WTC11 (cell line): ENCODE data around the gene NDUFS6. TPM values are rescaled to one million over a fixed set of nuclear protein-coding genes. Genes with fewer than 3 reads are reported as not detected.

ENCODE experiments used
- ATAC-seq: fragments of 200-7000 bp; cut with Tn5 transposase; 2 replicates; pipeline ENCODE4 v1.10.0; 2021; ENCODE audit warnings: mild to moderate bottlenecking, moderate library complexity
- CTCF ChIA-PET: fragments of 300-600 bp; sonication (Branson Sonifier 250); formaldehyde crosslinking; loops from one replicate; lab custom pipeline; 2021; ENCODE audit warnings: antibody characterized with exemption; lab: Charles Lee
- POLR2A ChIA-PET: fragments of 350-600 bp; sonication (Branson Sonifier 250); formaldehyde crosslinking; loops from one replicate; lab custom pipeline; 2021; ENCODE audit warnings: antibody characterized with exemption; lab: Charles Lee
- DNase-seq: peaks from one replicate; pipeline ENCODE4 v3.0.0; 2021; ENCODE audit warnings: low spot score
- H3K27ac Mint-ChIP-seq: 2 replicates; pipeline ENCODE4 v1.8.0; 2021; ENCODE audit warnings: mixed read lengths
- H3K27me3 Mint-ChIP-seq: 2 replicates; pipeline ENCODE4 v1.8.0; 2021; ENCODE audit warnings: low read depth, mild to moderate bottlenecking, moderate library complexity, mixed read lengths
- H3K36me3 Mint-ChIP-seq: 2 replicates; pipeline ENCODE4 v1.8.0; 2021; ENCODE audit warnings: mixed read lengths
- H3K4me1 Mint-ChIP-seq: 2 replicates; pipeline ENCODE4 v1.8.0; 2022; ENCODE audit warnings: mixed read lengths
- H3K4me3 Mint-ChIP-seq: 2 replicates; pipeline ENCODE4 v1.8.0; 2021; ENCODE audit warnings: mild to moderate bottlenecking, moderate library complexity, mixed read lengths
- H3K9me3 Mint-ChIP-seq: 2 replicates; pipeline ENCODE4 v1.8.0; 2021; ENCODE audit warnings: mixed read lengths
- ATF1 ChIP-seq: sonication (generic); formaldehyde crosslinking; IDR thresholded peaks from 2 replicates; pipeline ENCODE4 v1.8.1; 2023; ENCODE audit warnings: mild to moderate bottlenecking, moderate library complexity, missing genetic modification reagents
- EMX1 ChIP-seq: fragments of 250-450 bp; sonication (Bioruptor Pico); IDR thresholded peaks from 2 replicates; pipeline ENCODE4 v1.8.0; 2021; ENCODE audit warnings: mild to moderate bottlenecking
- GABPB1 ChIP-seq: sonication (generic); formaldehyde crosslinking; IDR thresholded peaks from 2 replicates; pipeline ENCODE4 v1.8.1; 2023; ENCODE audit warnings: mild to moderate bottlenecking, missing genetic modification reagents
- GRHL2 ChIP-seq: fragments of 250-450 bp; sonication (Bioruptor Pico); IDR thresholded peaks from 2 replicates; pipeline ENCODE4 v1.8.0; 2022; ENCODE audit warnings: mild to moderate bottlenecking, moderate library complexity; ENCODE audit not compliant: insufficient replicate concordance, severe bottlenecking
- GTF2I ChIP-seq: fragments of 250-450 bp; sonication (Bioruptor Pico); conservative IDR thresholded peaks from 2 replicates; pipeline ENCODE4 v1.4.0; 2021; ENCODE audit warnings: mild to moderate bottlenecking
- JUN ChIP-seq: sonication (generic); formaldehyde crosslinking; IDR thresholded peaks from 2 replicates; pipeline ENCODE4 v1.8.0; 2023; ENCODE audit warnings: mild to moderate bottlenecking, missing genetic modification reagents
- MYBL2 ChIP-seq: sonication (generic); formaldehyde crosslinking; IDR thresholded peaks from 2 replicates; pipeline ENCODE4 v1.8.1; 2023; ENCODE audit warnings: mild to moderate bottlenecking, moderate library complexity, missing genetic modification reagents
- NR1H2 ChIP-seq: sonication (generic); formaldehyde crosslinking; IDR thresholded peaks from 2 replicates; pipeline ENCODE4 v1.9.0; 2021; ENCODE audit warnings: mild to moderate bottlenecking, moderate library complexity, missing genetic modification reagents
- OVOL2 ChIP-seq: fragments of 250-450 bp; sonication (Bioruptor Pico); IDR thresholded peaks from 2 replicates; pipeline ENCODE4 v1.9.0; 2021; ENCODE audit warnings: mild to moderate bottlenecking, borderline replicate concordance
- RORB ChIP-seq: fragments of 250-450 bp; sonication (Bioruptor Pico); IDR thresholded peaks from 2 replicates; pipeline ENCODE4 v1.9.0; 2021; ENCODE audit warnings: mild to moderate bottlenecking
- SMAD3 ChIP-seq: sonication (generic); formaldehyde crosslinking; IDR thresholded peaks from 2 replicates; pipeline ENCODE4 v1.8.0; 2022; ENCODE audit warnings: missing genetic modification reagents, mild to moderate bottlenecking, borderline replicate concordance
- SP1 ChIP-seq: sonication (generic); formaldehyde crosslinking; conservative IDR thresholded peaks from 2 replicates; pipeline ENCODE4 v1.8.1; 2022; ENCODE audit warnings: missing genetic modification reagents
- TCF7 ChIP-seq: sonication (generic); formaldehyde crosslinking; IDR thresholded peaks from 2 replicates; pipeline ENCODE4 v1.8.0; 2022; ENCODE audit warnings: mild to moderate bottlenecking, low read depth, missing genetic modification reagents, moderate library complexity
- ZNF121 ChIP-seq: sonication (generic); formaldehyde crosslinking; IDR thresholded peaks from 2 replicates; pipeline ENCODE4 v1.8.0; 2023; ENCODE audit warnings: missing genetic modification reagents
- ZNF219 ChIP-seq: sonication (generic); formaldehyde crosslinking; IDR thresholded peaks from 2 replicates; pipeline ENCODE4 v1.8.0; 2023; ENCODE audit warnings: missing genetic modification reagents, mild to moderate bottlenecking, borderline replicate concordance
- ZNF416 ChIP-seq: fragments of 250-450 bp; sonication (Bioruptor Pico); IDR thresholded peaks from 2 replicates; pipeline ENCODE4 v1.9.0; 2021; ENCODE audit warnings: mild to moderate bottlenecking, inconsistent platforms
- total RNA-seq: library from RNA; stranded (reverse); gene quantifications from 3 replicates; pipeline ENCODE4 v1.2.3, GENCODE V29; 2021
- TF ChIP-seq, protein P1 (sequence below): sonication (generic); formaldehyde crosslinking; IDR thresholded peaks from 2 replicates; pipeline ENCODE4 v1.8.0; 2022; ENCODE audit warnings: mild to moderate bottlenecking, missing genetic modification reagents
- TF ChIP-seq, protein P2 (sequence below): sonication (generic); formaldehyde crosslinking; IDR thresholded peaks from 2 replicates; pipeline ENCODE4 v1.8.0; 2022; ENCODE audit warnings: mild to moderate bottlenecking, missing genetic modification reagents
- TF ChIP-seq, protein P3 (sequence below): sonication (generic); formaldehyde crosslinking; IDR thresholded peaks from 2 replicates; pipeline ENCODE4 v1.8.0; 2023; ENCODE audit warnings: missing genetic modification reagents
- TF ChIP-seq, protein P4 (sequence below): fragments of 250-450 bp; sonication (Bioruptor Pico); IDR thresholded peaks from 2 replicates; pipeline ENCODE4 v1.9.0; 2021; ENCODE audit warnings: mild to moderate bottlenecking
- TF ChIP-seq, protein P5 (sequence below): sonication (generic); formaldehyde crosslinking; IDR thresholded peaks from 2 replicates; pipeline ENCODE4 v1.8.1; 2023; ENCODE audit warnings: mild to moderate bottlenecking, missing genetic modification reagents, borderline replicate concordance
- TF ChIP-seq, protein P6 (sequence below): sonication (generic); formaldehyde crosslinking; IDR thresholded peaks from 2 replicates; pipeline ENCODE4 v1.8.1; 2022; ENCODE audit warnings: missing genetic modification reagents, borderline replicate concordance

The NDUFS6 gene
- total RNA-seq, 1 experiment from 2014 or later: 84.3 TPM

DNA sequence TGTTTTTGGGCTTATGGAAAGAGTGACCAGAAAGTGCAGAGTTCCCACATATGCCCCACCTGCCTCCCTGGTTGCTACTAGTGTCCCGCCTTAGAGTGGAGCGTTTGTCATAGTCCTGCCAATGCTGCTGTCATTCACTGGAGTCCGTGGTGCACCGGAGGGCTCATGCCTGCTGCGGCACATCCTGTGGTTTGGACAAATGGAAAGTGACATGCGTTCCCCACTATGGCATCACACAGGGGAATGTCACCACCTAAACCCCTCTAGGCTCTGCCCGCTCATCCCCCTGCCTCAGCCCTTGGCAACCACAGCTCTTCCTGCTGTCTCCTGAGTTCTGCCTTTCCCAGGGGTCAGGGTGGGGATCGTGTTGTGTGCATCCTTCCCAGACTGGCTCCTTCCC is 52.3 kb downstream of the NDUFS6 start:
- no peak for DNase-seq
- peaks cover 24% of the 10 kb centered on the region for H3K4me1 Mint-ChIP-seq
- H3K27ac Mint-ChIP-seq: no peak overlapping the region
- H3K4me3 Mint-ChIP-seq: no peak overlapping the region
- POLR2A ChIA-PET: no interaction called here
- H3K36me3 Mint-ChIP-seq: no peaks in the 10 kb centered on the region
- H3K9me3 Mint-ChIP-seq: no peaks in the 10 kb centered on the region
- H3K27me3 Mint-ChIP-seq: peaks cover 56% of the 10 kb centered on the region
- CTCF ChIA-PET: no interaction called here
- TF ChIP-seq ATF1 (CRISPR knock-in tag) (no peak), JUN (CRISPR knock-in tag) (no peak), ZNF416 (CRISPR knock-in tag) (no peak)
- ATAC-seq: no peak

DNA sequence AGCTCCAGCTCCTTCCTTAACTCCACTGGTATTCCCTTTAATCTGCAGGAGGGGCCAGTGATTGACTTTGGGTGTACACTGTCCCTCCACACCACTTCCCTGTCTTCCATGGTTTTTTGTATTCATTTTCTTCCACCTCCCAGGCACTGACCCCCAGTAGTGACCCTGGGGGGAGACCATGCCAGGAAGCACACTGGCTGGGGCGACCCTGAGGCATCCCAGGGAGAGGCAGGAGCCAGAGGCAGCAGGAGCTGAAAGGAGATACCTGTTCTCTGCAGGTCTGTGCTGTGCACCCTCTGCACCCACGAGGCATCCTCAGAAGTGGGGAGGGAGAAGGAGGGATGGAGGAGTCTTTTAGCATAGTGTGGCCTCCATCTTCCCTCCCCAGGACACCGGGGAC is 53.9 kb downstream of the NDUFS6 start:
- Mint-ChIP-seq H3K4me3 (no peak overlapping the region), H3K4me1 (peaks cover 21% of the 10 kb centered on the region), H3K36me3 (no peaks in the 10 kb centered on the region), H3K27me3 (peaks cover 41% of the 10 kb centered on the region), H3K9me3 (no peaks in the 10 kb centered on the region), H3K27ac (no peak overlapping the region)
- ChIA-PET POLR2A (no interaction called here), CTCF (no interaction called here)
- ATAC-seq (no peak), DNase-seq (no peak)
- TF ChIP-seq ZNF121 (CRISPR knock-in tag): no peak
- TF ChIP-seq ZNF219 (CRISPR knock-in tag): no peak
- no peak for TF ChIP-seq GABPB1
- TF ChIP-seq RORB: no peak
- TF ChIP-seq, protein P1, sequence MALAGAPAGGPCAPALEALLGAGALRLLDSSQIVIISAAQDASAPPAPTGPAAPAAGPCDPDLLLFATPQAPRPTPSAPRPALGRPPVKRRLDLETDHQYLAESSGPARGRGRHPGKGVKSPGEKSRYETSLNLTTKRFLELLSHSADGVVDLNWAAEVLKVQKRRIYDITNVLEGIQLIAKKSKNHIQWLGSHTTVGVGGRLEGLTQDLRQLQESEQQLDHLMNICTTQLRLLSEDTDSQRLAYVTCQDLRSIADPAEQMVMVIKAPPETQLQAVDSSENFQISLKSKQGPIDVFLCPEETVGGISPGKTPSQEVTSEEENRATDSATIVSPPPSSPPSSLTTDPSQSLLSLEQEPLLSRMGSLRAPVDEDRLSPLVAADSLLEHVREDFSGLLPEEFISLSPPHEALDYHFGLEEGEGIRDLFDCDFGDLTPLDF (CRISPR knock-in tag): no peak
- no peak for TF ChIP-seq MYBL2 (CRISPR knock-in tag)
- TF ChIP-seq SP1 (CRISPR knock-in tag): no peak
- no peak for TF ChIP-seq ZNF416 (CRISPR knock-in tag)
- no peak for TF ChIP-seq GRHL2
- no peak for TF ChIP-seq JUN (CRISPR knock-in tag)
- TF ChIP-seq, protein P2, sequence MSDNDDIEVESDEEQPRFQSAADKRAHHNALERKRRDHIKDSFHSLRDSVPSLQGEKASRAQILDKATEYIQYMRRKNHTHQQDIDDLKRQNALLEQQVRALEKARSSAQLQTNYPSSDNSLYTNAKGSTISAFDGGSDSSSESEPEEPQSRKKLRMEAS (CRISPR knock-in tag): no peak
- TF ChIP-seq, protein P3, sequence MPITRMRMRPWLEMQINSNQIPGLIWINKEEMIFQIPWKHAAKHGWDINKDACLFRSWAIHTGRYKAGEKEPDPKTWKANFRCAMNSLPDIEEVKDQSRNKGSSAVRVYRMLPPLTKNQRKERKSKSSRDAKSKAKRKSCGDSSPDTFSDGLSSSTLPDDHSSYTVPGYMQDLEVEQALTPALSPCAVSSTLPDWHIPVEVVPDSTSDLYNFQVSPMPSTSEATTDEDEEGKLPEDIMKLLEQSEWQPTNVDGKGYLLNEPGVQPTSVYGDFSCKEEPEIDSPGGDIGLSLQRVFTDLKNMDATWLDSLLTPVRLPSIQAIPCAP (CRISPR knock-in tag): no peak
- no peak for TF ChIP-seq SMAD3 (CRISPR knock-in tag)
- no peak for TF ChIP-seq TCF7 (CRISPR knock-in tag)

DNA sequence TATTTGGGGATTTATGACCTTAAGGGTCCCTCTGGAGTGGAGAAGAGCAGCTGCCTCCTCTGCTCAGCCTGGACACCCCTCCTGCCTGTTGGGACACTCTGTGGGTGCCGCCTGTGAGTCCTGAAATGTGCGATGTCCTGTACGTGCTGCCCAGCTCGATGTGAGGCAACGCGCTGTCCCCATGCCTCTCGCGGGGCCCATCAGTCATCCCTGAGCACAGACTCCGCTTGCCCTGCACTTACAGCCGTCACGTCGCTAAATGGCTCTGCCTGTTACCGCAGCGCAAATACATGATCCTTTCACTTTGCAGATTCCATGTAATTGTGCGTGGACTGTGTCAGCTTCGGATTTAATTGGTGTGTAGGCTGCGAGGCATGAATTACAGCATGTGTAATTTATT is 54.4 kb downstream of the NDUFS6 start:
- peaks cover 16% of the 10 kb centered on the region for H3K4me1 Mint-ChIP-seq
- H3K27me3 Mint-ChIP-seq: peaks cover 36% of the 10 kb centered on the region
- ChIA-PET POLR2A (no interaction called here), CTCF (no interaction called here)
- H3K36me3 Mint-ChIP-seq: no peaks in the 10 kb centered on the region
- ATAC-seq (no peak), DNase-seq (no peak)
- no peak overlapping the region for H3K27ac Mint-ChIP-seq
- H3K4me3 Mint-ChIP-seq: no peak overlapping the region
- H3K9me3 Mint-ChIP-seq: no peaks in the 10 kb centered on the region
- TF ChIP-seq EMX1 (no peak), ATF1 (CRISPR knock-in tag) (no peak), OVOL2 (CRISPR knock-in tag) (no peak), GTF2I (CRISPR knock-in tag) (no peak), NR1H2 (CRISPR knock-in tag) (no peak), JUN (CRISPR knock-in tag) (no peak)
- TF ChIP-seq, protein P4, sequence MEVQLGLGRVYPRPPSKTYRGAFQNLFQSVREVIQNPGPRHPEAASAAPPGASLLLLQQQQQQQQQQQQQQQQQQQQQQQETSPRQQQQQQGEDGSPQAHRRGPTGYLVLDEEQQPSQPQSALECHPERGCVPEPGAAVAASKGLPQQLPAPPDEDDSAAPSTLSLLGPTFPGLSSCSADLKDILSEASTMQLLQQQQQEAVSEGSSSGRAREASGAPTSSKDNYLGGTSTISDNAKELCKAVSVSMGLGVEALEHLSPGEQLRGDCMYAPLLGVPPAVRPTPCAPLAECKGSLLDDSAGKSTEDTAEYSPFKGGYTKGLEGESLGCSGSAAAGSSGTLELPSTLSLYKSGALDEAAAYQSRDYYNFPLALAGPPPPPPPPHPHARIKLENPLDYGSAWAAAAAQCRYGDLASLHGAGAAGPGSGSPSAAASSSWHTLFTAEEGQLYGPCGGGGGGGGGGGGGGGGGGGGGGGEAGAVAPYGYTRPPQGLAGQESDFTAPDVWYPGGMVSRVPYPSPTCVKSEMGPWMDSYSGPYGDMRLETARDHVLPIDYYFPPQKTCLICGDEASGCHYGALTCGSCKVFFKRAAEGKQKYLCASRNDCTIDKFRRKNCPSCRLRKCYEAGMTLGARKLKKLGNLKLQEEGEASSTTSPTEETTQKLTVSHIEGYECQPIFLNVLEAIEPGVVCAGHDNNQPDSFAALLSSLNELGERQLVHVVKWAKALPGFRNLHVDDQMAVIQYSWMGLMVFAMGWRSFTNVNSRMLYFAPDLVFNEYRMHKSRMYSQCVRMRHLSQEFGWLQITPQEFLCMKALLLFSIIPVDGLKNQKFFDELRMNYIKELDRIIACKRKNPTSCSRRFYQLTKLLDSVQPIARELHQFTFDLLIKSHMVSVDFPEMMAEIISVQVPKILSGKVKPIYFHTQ (CRISPR knock-in tag): no peak
- TF ChIP-seq, protein P5, sequence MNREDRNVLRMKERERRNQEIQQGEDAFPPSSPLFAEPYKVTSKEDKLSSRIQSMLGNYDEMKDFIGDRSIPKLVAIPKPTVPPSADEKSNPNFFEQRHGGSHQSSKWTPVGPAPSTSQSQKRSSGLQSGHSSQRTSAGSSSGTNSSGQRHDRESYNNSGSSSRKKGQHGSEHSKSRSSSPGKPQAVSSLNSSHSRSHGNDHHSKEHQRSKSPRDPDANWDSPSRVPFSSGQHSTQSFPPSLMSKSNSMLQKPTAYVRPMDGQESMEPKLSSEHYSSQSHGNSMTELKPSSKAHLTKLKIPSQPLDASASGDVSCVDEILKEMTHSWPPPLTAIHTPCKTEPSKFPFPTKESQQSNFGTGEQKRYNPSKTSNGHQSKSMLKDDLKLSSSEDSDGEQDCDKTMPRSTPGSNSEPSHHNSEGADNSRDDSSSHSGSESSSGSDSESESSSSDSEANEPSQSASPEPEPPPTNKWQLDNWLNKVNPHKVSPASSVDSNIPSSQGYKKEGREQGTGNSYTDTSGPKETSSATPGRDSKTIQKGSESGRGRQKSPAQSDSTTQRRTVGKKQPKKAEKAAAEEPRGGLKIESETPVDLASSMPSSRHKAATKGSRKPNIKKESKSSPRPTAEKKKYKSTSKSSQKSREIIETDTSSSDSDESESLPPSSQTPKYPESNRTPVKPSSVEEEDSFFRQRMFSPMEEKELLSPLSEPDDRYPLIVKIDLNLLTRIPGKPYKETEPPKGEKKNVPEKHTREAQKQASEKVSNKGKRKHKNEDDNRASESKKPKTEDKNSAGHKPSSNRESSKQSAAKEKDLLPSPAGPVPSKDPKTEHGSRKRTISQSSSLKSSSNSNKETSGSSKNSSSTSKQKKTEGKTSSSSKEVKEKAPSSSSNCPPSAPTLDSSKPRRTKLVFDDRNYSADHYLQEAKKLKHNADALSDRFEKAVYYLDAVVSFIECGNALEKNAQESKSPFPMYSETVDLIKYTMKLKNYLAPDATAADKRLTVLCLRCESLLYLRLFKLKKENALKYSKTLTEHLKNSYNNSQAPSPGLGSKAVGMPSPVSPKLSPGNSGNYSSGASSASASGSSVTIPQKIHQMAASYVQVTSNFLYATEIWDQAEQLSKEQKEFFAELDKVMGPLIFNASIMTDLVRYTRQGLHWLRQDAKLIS (CRISPR knock-in tag): no peak
- TF ChIP-seq, protein P6, sequence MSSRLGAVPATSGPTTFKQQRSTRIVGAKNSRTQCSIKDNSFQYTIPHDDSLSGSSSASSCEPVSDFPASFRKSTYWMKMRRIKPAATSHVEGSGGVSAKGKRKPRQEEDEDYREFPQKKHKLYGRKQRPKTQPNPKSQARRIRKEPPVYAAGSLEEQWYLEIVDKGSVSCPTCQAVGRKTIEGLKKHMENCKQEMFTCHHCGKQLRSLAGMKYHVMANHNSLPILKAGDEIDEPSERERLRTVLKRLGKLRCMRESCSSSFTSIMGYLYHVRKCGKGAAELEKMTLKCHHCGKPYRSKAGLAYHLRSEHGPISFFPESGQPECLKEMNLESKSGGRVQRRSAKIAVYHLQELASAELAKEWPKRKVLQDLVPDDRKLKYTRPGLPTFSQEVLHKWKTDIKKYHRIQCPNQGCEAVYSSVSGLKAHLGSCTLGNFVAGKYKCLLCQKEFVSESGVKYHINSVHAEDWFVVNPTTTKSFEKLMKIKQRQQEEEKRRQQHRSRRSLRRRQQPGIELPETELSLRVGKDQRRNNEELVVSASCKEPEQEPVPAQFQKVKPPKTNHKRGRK (CRISPR knock-in tag): no peak
